Measurements from ENCODE around the gene BAZ2A.
"Not testable (repeated sequence)": the region's sequence is repeated elsewhere in the genome, so short reads cannot be mapped to it uniquely, and the experiment has no call there.

BAZ2A gene

GRCh38 chr12:56578983-56579546 lies 51.1 kb downstream of the BAZ2A start:
- no peaks in the 10 kb centered on the region for H3K36me3 ChIP-seq
- no peaks in the 10 kb centered on the region for H3K27me3 ChIP-seq
- no peak for TF ChIP-seq CTCF (IDR thresholded peaks at IDR 0.05; ENCODE audit: low read depth, low read length)
- no peak for DNase-seq
- H3K4me3 ChIP-seq (ENCODE audit: low read depth, low read length) = no peak overlapping the region
- no peaks in the 10 kb centered on the region for H3K4me1 ChIP-seq
- no peaks in the 10 kb centered on the region for H3K9me3 ChIP-seq

GRCh38 chr12:56577248-56577647 lies 52.9 kb downstream of the BAZ2A start:
- not testable (repeated sequence) for H3K27me3 ChIP-seq

GRCh38 chr12:56574210-56574609 lies 55.9 kb downstream of the BAZ2A start:
- Histone ChIP-seq H3K9me3 (no peaks in the 10 kb centered on the region), H3K36me3 (no peaks in the 10 kb centered on the region), H3K4me3 (ENCODE audit: low read depth, low read length) (no peak overlapping the region), H3K27me3 (no peaks in the 10 kb centered on the region), H3K4me1 (no peaks in the 10 kb centered on the region)
- TF ChIP-seq CTCF (IDR thresholded peaks at IDR 0.05; ENCODE audit: low read depth, low read length) = no peak
- no peak for DNase-seq

More at GRCh38 chr12:56577248-56577647, 52.9 kb downstream of the BAZ2A start:
- not testable (repeated sequence) for H3K4me1 ChIP-seq; DNase-seq; H3K9me3 ChIP-seq; H3K4me3 ChIP-seq (ENCODE audit: low read depth, low read length); H3K36me3 ChIP-seq

- no peaks in the 10 kb centered on the region for H3K27me3 ChIP-seq
- no peak for DNase-seq
- no peaks in the 10 kb centered on the region for H3K9me3 ChIP-seq
Measured at GRCh38 chr12:56572288-56572687, 57.8 kb downstream of the BAZ2A start.

GRCh38 chr12:56571121-56571520 lies 59.0 kb downstream of the BAZ2A start:
- H3K9me3 ChIP-seq = no peaks in the 10 kb centered on the region
- DNase-seq = no peak
- TF ChIP-seq CTCF (IDR thresholded peaks at IDR 0.05; ENCODE audit: low read depth, low read length) = no peak
- no peaks in the 10 kb centered on the region for H3K36me3 ChIP-seq
- no peak overlapping the region for H3K4me3 ChIP-seq (ENCODE audit: low read depth, low read length)
- H3K27me3 ChIP-seq = no peaks in the 10 kb centered on the region
- no peaks in the 10 kb centered on the region for H3K4me1 ChIP-seq

More at GRCh38 chr12:56572288-56572687, 57.8 kb downstream of the BAZ2A start:
- no peak for TF ChIP-seq CTCF (IDR thresholded peaks at IDR 0.05; ENCODE audit: low read depth, low read length)
- H3K4me3 ChIP-seq (ENCODE audit: low read depth, low read length) = no peak overlapping the region
- H3K36me3 ChIP-seq = no peaks in the 10 kb centered on the region
- no peaks in the 10 kb centered on the region for H3K4me1 ChIP-seq

- H3K9me3 ChIP-seq = no peaks in the 10 kb centered on the region
- no peak for TF ChIP-seq CTCF (IDR thresholded peaks at IDR 0.05; ENCODE audit: low read depth, low read length)
- no peak overlapping the region for H3K4me3 ChIP-seq (ENCODE audit: low read depth, low read length)
- no peaks in the 10 kb centered on the region for H3K4me1 ChIP-seq
- H3K27me3 ChIP-seq = no peaks in the 10 kb centered on the region
- DNase-seq = no peak
- no peaks in the 10 kb centered on the region for H3K36me3 ChIP-seq
Measured at GRCh38 chr12:56568146-56568545, 62.0 kb downstream of the BAZ2A start.

Data from BE2C (cell line).